Epidermal melanocyte (primary cell): ENCODE measurements around the gene BTC.
"Not testable (repeated sequence)": the region's sequence is repeated elsewhere in the genome, so short reads cannot be mapped to it uniquely, and the experiment has no call there.

Source experiments
- DNase-seq: peaks from one replicate; pipeline ENCODE4 v3.0.0; 2011; ENCODE audit warnings: low spot score; ENCODE audit not compliant: insufficient read length

Gene BTC

GRCh38 chr4:74794382-74795010 lies at the start of gene BTC:
TSS of gene BTC (minus strand) at chr4:74794523. CDS start at chr4:74794325, 198 bp downstream.
- peak; percentile 19 for DNase-seq

DNA sequence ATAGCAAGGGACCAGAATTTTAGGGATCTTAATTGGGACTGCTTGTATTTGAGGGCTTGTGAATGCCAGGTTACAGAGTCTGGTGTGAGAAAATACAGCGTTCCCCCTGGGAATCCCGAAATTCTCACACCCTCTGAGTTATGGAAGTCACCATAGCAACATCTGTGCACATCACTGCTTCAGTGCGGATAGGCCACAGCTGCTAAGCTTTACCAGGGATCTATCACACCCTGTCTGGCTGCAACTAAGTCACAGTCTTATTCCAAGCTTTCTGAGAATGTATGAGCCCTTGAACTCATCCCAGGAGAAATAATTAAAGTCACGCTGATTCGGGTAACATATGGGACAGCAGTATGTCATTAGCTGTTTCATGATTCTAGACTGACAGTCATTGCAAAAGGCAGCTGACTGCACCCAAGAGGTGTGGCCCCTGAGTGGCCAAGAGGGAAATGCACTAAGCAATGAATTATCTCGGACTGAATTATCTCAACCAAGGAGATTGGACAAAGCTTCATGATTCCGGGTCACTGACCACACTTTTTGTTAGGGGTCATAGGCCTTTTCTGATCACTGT lies 46.7 kb upstream of the BTC start:
- DNase-seq: no peak

DNA sequence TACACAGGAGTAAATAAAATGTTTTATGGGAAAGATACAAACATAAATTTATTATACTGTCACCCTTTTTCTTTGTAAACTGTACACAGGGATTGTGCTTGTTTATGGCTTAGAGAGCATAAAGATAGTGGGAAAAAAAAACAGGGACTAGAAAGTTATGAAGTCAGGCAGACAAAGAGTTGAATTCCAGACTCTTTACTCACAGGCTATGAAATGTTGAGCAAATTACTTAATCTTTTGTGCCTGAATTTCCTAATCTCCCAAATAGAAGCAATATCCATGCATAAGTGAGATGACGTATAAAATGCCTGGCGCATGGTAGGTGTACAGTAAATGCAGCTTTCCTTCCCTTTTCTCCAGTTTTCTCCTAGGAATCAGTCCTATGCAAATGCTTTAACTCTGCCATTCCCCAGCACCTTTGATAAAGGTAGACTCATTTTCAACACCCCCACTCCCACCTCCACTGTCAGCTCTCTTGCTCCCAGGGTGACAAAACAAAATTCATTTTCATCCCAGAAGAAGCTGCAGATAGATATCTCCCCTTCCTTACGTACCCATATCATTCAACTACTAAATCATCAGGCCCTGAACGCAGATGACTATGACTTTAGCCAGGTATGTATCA lies 44.5 kb upstream of the BTC start:
- no peak for DNase-seq

DNA sequence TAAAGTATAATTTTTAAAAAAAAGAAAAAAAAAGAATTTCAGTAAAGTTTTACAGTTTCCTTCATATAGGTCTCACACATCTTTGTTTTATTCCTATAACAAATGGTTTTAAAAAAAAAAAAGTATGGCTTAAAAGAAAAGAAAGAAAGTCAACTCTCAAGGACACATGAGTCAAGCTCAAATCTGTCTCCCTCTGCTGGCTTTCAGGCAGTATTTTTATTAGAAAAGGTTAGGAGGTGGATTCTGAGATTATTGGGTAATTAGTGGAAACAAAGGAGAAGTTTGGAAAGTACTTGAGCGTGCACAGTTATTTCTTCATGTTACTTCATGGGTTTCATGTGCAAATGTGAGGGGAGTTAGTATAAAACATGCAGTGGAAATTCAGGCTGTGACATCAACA lies 36.6 kb upstream of the BTC start:
- no peak for DNase-seq

DNA sequence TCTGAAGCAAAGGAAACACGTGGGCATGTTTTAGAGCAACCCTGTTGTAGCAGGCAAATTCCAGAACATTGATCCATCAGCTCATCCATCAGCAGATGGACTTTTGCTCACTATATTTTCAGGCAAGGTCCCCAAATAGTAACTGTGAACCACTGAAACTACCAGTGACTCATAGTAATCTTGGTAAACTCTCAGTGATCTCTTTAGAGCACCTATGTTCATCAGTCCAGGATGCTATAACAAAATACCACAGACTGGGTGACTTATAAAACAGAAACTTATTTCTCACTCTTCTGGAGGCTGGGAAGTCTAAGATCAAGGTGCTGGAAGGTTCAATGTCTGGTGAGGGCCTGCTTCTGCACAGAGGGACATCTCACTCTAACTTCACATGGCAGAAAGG lies 28.9 kb upstream of the BTC start:
- DNase-seq: no peak

GRCh38 chr4:74822603-74823002 lies 28.3 kb upstream of the BTC start:
- DNase-seq: no peak

- DNase-seq: no peak
These were observed 27.2 kb upstream of the BTC start for GRCh38 chr4:74821541-74821940.

- DNase-seq: no peak
These were observed 19.7 kb upstream of the BTC start for GRCh38 chr4:74814052-74814451.

- DNase-seq: not testable (repeated sequence)
These were observed 17.7 kb upstream of the BTC start for GRCh38 chr4:74812056-74812455.

DNA sequence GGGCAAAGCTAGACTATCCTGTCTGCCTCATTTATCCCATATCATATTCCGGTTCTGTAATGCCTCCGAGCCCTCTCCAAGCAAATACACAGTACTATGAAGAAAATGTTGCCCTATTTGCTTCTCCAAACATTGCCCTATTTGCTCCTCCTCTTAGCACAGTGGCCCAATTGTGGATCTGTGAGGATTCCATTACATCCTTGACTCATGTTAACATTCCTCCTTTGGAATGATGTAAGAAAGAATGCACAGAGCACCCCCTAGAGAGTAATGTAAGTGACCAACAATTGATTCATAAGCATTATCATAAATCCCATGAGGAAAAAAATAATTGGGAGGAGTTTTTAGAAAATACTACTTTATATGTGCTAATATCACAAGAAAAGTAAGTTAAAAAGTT lies 11.3 kb upstream of the BTC start:
- DNase-seq: no peak

DNA sequence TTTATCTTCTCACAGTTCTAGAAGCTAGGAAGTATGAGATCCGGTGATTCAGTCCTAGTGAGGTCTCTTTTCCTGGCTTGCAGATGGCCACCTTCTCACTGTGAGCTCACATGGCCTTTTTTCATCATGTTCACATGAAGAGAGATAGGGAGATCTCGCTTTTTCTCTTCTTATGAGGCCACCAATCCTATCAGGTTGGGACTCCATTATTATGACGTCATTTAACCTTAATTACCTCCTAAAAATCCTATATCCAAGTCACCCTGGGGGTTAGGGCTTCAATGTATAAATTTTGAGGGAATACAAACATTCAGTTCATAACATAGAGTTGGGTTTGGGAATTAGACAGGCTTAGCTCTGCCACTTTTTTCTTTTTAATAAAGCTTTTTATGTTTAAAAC lies 6.0 kb upstream of the BTC start:
- DNase-seq: no peak

DNA sequence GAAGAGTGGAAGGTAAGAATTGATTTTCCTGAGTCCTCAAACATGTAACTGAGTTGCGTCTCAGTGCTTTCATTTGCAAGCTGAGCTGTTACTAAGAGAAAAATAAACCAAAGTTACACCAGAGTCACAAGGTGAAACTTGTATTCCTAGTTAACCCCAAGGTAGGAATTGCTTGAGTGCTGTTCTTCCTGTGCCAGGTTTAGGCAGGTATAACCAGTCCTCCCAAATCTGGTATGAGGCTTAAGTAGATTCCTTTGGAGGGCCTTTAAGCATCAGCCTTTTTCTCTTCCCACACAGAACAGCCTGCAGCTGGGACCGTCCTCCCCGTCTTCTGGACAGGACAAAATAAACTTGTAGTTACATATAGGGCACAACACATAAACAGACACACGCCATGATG lies 2.3 kb upstream of the BTC start:
- DNase-seq: no peak

GRCh38 chr4:74793757-74794381 lies 454 bp downstream of the BTC start:
- DNase-seq: no peak

- no peak for DNase-seq
These were observed 3.7 kb downstream of the BTC start for GRCh38 chr4:74790652-74791051.

GRCh38 chr4:74789518-74789917 lies 4.8 kb downstream of the BTC start:
- DNase-seq: no peak

DNA sequence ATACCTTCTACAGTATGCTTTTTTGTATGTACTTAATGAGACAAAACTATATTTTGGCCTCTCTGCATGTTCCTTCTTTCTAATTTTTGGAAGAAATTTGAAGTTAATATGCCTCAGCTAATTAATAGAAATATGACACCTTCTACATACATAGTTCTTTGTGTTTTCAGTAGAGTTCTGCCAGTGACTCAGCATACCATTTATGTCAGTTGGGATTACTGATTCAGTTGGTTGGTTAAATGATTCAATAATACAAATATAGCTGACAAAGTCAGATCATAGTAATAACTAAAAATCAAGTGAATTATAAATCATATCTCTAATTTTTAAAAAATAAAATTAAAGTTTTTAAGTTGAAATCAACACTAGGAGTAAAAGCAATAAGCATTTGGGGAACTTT lies 16.8 kb downstream of the BTC start:
- no peak for DNase-seq

DNA sequence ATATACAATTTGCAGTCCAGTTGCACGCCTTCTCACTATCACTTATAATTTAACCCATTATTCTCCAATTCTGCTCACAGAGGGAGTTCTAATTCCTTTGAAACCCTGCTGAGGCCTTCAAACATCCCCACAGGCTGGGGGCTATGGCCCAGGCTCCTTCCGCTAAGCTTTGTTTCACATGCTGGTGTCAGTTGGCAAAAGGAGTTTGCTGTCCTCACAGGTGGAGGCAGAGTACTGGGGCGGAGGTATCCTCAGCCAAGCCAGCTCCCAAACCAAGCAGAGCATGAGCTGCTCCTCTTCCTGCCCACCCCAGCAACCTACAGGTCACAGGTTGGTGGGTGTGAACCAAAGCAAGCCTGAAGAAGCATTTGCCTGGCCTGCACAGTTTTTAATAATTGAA lies 21.5 kb downstream of the BTC start:
- DNase-seq: no peak

DNA sequence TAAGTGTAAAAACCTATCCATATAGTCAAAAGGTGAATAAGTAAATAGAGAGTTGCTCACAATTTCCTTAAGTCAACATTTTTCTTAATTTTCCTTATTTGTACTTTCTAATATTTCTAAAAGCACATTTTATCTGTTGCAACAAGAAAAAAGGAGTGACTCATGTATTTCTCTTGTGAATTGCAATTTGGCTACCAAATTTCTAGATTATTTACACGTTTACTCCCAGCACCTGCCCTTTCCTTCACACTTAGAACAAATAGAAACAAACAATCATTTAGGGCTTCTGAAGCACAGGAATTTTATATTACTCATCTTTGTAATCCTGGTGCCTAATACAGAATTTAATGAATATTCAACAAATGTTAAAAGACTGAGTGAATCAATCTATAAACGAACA lies 22.2 kb downstream of the BTC start:
- no peak for DNase-seq

DNA sequence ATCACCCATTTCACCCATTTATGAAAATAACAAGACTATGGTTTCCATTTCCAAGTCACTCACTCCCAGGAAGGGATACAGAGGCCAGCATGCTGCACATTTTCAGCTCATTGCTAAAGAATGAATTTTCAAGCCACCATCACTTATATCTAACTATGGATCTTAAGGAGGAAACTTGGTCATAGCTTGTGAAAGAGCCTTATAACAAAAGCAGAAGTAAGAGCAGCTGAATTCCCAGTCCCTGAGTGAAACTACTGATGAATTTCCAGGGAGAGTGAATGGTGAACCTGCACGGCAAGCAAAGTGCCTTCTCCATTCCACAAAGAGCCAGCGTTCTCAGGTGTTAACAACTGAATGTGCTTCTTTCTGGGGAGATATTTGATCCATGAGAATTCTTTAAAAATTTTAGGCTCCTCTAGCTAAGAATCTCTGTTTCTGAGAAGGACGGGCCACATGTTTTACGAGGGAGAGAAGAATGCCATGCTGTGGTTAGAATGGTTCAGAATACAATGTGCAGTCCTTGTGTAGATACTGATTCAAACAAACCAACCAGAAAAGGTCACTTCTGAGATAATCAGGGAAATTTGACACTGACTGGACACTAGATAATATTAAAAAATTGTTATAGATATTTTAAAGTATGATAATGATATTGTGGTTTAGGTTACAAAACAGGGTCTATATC lies 24.0 kb downstream of the BTC start:
- DNase-seq: no peak

DNA sequence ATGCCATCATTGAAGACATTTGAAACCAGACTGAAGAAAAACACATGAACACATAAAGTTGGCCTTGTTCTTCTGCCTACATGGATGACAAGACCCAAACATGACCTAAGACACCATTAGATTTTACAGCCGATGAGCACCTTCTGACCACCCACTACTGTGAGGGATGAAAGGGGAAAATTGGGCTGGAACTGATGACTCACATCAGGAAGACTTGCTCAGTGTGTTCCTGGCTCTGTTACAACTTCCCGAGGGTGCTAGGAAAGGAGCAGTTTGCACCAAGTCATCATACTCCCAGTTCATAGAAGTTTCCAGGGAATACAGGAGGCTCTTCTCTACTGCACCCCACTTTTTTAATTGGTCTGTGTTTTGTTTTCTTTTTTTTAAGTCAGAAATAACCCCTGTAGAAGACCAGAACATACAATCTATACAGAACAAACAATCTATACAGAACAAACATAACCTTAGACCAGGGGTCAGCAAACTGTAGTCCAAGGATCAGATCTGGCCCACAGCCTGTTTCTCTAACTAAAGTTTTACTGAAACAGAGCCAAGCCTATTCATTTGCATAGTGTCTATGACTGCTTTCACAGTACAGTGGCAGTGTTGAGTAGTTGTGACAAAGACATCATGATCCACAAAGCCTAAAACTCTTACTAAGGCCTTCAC lies 25.3 kb downstream of the BTC start:
- no peak for DNase-seq

DNA sequence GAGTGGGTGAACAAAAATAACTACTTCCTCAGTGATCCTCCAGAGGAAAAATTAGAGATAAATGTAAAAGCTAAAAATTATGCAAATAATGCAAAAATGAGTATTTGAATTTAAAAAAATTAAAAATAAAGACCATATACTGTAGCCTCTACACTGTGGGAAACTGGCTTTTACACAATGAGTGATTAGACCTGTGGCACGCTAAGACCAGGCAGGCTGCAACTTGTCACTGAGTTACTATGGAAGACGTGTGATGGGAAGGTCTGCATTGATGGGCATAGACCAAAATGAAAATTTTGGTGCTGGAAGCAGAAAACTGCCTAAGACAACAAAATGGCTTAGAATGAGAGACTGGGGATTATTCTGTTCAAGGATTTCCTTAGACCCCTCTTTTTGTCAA lies 30.2 kb downstream of the BTC start:
- no peak for DNase-seq
